ENCODE data around the gene CLCN3.

Gene CLCN3

GRCh38 chr4:169707958-169708643 lies 87.7 kb downstream of the CLCN3 start:
- DNase-seq (ENCODE audit: low read depth): peak; percentile 25
- H3K4me3 ChIP-seq (ENCODE audit: low read length): no peak overlapping the region
- TF ChIP-seq, protein P1, sequence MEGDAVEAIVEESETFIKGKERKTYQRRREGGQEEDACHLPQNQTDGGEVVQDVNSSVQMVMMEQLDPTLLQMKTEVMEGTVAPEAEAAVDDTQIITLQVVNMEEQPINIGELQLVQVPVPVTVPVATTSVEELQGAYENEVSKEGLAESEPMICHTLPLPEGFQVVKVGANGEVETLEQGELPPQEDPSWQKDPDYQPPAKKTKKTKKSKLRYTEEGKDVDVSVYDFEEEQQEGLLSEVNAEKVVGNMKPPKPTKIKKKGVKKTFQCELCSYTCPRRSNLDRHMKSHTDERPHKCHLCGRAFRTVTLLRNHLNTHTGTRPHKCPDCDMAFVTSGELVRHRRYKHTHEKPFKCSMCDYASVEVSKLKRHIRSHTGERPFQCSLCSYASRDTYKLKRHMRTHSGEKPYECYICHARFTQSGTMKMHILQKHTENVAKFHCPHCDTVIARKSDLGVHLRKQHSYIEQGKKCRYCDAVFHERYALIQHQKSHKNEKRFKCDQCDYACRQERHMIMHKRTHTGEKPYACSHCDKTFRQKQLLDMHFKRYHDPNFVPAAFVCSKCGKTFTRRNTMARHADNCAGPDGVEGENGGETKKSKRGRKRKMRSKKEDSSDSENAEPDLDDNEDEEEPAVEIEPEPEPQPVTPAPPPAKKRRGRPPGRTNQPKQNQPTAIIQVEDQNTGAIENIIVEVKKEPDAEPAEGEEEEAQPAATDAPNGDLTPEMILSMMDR (conservative IDR thresholded peaks at IDR 0.05; ENCODE audit: low read length): no peak

DNA sequence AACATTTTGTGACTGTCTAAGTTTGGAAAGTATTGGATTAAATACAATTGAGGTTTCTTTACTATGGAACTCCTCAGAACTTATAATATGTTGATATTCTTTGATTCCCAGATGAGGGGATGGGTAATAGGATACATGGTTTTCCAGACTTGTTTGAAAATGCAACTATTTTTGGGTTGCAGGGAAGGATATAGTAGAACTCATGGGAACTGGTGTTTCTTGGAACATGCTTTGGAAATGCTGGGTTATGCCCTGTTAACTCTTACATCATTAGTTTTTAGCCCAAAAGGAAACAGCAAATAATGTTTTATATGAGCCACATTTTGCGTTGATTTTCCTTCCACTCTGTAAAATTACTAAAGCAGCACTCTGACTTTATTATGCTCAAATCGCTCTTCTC lies 95.4 kb downstream of the CLCN3 start:
- H3K4me3 ChIP-seq (ENCODE audit: low read length): no peak overlapping the region
- TF ChIP-seq, protein P1 (conservative IDR thresholded peaks at IDR 0.05; ENCODE audit: low read length): no peak
- no peak for DNase-seq (ENCODE audit: low read depth)

- DNase-seq (ENCODE audit: low read depth): no peak
- H3K4me3 ChIP-seq (ENCODE audit: low read length): no peak overlapping the region
- TF ChIP-seq, protein P1 (conservative IDR thresholded peaks at IDR 0.05; ENCODE audit: low read length): no peak
Observed at GRCh38 chr4:169716677-169717076, 96.3 kb downstream of the CLCN3 start.

- no peak for DNase-seq (ENCODE audit: low read depth)
- H3K4me3 ChIP-seq (ENCODE audit: low read length): no peak overlapping the region
- TF ChIP-seq, protein P1 (conservative IDR thresholded peaks at IDR 0.05; ENCODE audit: low read length): no peak
Observed at GRCh38 chr4:169720529-169720928, 100.2 kb downstream of the CLCN3 start.

DNA sequence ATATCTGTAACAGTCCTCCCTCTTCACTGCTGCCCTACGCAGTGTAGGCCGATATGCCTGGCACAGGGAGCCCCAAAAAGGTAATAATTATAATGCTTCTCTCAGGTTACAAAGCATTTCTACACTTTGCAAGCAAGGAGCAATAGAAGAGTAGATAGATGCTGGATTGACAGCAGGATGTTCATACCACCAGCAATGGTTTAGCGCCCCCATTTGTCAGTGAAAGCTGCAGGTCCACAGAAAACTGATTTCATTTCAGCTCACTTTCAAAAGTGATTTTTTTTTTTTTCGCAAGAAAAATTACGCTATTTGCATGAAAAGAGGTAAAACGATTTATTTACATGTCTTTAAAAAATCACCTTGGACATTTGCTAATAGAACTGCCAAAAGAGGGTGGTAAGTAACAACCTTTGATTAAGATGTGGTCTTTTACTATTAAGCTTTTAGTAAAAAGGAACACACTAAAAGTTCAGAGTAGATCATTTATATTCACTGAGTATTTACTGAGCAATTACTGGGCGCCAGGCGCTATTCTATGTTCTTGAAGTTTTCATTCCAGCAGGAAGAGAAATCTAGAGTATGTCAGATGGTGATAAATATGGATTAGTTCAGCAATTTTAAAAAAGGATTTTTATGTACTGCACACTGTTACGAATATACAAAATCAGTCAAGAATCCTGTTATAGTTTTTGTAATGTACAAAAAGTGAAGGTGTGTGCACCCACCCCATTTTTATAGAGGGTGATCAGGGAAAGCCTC lies 103.0 kb downstream of the CLCN3 start:
- TF ChIP-seq, protein P1 (conservative IDR thresholded peaks at IDR 0.05; ENCODE audit: low read length): no peak
- DNase-seq (ENCODE audit: low read depth): peak; percentile 6
- no peak overlapping the region for H3K4me3 ChIP-seq (ENCODE audit: low read length)

DNA sequence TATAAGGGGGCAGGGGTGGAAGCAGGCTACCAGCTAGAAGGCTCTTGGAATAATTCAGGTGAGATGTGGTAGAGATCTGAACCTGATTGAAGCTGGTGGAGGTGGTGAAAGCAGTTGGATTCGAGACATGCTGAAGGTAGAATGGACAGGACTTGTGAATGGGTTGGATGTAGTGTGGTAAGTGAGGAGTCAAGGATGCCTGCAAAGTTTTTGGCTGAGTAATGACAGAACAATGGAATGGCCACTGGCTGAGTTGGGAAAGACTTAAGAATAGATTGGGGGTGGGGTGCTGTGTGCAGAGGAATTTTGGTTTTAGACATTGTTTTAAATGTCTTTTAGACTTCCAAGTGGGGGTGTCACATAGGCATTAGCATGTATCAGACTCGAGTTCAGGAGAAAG lies 103.9 kb downstream of the CLCN3 start:
- DNase-seq (ENCODE audit: low read depth): peak; percentile 82
- no peak overlapping the region for H3K4me3 ChIP-seq (ENCODE audit: low read length)
- TF ChIP-seq, protein P1 (conservative IDR thresholded peaks at IDR 0.05; ENCODE audit: low read length): no peak

DNA sequence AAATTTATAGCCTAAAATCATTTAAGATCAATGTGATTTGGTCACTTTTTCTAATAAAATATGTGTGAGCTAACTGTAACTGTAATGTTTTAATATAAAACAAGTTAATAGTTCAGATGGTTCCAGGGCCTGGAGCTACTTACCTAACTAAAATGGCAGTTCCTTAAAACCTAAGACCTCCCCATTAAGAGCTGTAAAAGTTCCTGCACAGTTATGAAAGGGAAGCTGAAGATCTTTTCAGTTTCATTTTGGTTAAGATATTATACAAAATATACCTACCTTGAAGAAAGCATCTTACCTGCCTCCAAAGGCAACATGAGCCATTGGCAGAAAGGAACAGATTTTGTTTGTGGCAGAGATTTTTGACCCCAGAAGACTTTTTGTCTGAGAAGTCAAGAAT lies 107.2 kb downstream of the CLCN3 start:
- TF ChIP-seq, protein P1 (conservative IDR thresholded peaks at IDR 0.05; ENCODE audit: low read length): no peak
- H3K4me3 ChIP-seq (ENCODE audit: low read length): no peak overlapping the region
- no peak for DNase-seq (ENCODE audit: low read depth)

Measured in AG10803 (cell line).